HepG2 (cell line): ENCODE measurements around the gene CAPN9. TPM values are rescaled to one million over a fixed set of nuclear protein-coding genes. Genes with fewer than 3 reads are reported as not detected.

Experiments
- CBX2 ChIP-seq, 2 experiments: fragments of 200-600 bp in 1 of 2; sonication (generic); formaldehyde crosslinking in 1 of 2; IDR thresholded peaks; 2 replicates each; pipeline versions ENCODE4 v1.7.0 to v1.8.1; 2018 to 2022; ENCODE audit warnings: low read depth in 2 of 2, low read length in 1 of 2, mild to moderate bottlenecking in 1 of 2, missing genetic modification reagents in 1 of 2
- FOXA1 ChIP-seq, 2 experiments: fragments of 450-650 bp in 1 of 2; sonication (generic) in 1 of 2; formaldehyde crosslinking in 1 of 2; IDR thresholded peaks; 2 replicates each; pipeline versions ENCODE4 v1.4.0 to v1.6.1; 2016 to 2020; ENCODE audit warnings: missing genetic modification reagents in 1 of 2
- GFI1 ChIP-seq: sonication (generic); formaldehyde crosslinking; IDR thresholded peaks from 2 replicates; pipeline ENCODE4 v1.5.0; 2020; ENCODE audit warnings: missing genetic modification reagents, mild to moderate bottlenecking, borderline replicate concordance
- HINFP ChIP-seq: sonication (generic); formaldehyde crosslinking; IDR thresholded peaks from 2 replicates; pipeline ENCODE4 v1.4.0; 2020; ENCODE audit warnings: low read depth, mild to moderate bottlenecking, missing genetic modification reagents
- HOXA7 ChIP-seq: sonication (generic); formaldehyde crosslinking; IDR thresholded peaks from 2 replicates; pipeline ENCODE4 v1.8.1; 2022; ENCODE audit warnings: mild to moderate bottlenecking, missing genetic modification reagents, moderate library complexity
- IRF1 ChIP-seq: sonication (generic); formaldehyde crosslinking; IDR thresholded peaks from 2 replicates; pipeline ENCODE4 v1.4.0; 2020; ENCODE audit warnings: low read depth, mild to moderate bottlenecking, missing genetic modification reagents
- PHF5A ChIP-seq: IDR thresholded peaks from one replicate; pipeline ENCODE4 v1.6.1; 2018; ENCODE audit warnings: low read depth, missing genetic modification reagents; ENCODE audit not compliant: unreplicated experiment
- POLR2AphosphoS2 ChIP-seq: IDR thresholded peaks from 2 replicates; pipeline ENCODE4 v1.6.1; 2011; ENCODE audit warnings: low read depth, low read length, improper control_type of control experiment
- PRDM10 ChIP-seq: sonication (generic); formaldehyde crosslinking; IDR thresholded peaks from 2 replicates; pipeline ENCODE4 v1.4.0; 2020; ENCODE audit warnings: low read depth, missing genetic modification reagents
- REPIN1 ChIP-seq: sonication (generic); formaldehyde crosslinking; IDR thresholded peaks from 2 replicates; pipeline ENCODE4 v1.8.0; 2022; ENCODE audit warnings: missing genetic modification reagents, low read depth, mild to moderate bottlenecking, borderline replicate concordance
- TCF7L2 ChIP-seq: IDR thresholded peaks from 2 replicates; pipeline ENCODE4 v1.6.1; 2011; ENCODE audit warnings: mild to moderate bottlenecking, low read depth, low read length, moderate library complexity
- TOPORS ChIP-seq: sonication (generic); formaldehyde crosslinking; IDR thresholded peaks from 2 replicates; pipeline ENCODE4 v1.8.0; 2023; ENCODE audit warnings: mild to moderate bottlenecking, missing genetic modification reagents
- ZBTB37 ChIP-seq: sonication (generic); formaldehyde crosslinking; IDR thresholded peaks from 2 replicates; pipeline ENCODE4 v1.4.0; 2020; ENCODE audit warnings: mild to moderate bottlenecking, missing genetic modification reagents
- ZNF256 ChIP-seq: sonication (generic); formaldehyde crosslinking; conservative IDR thresholded peaks from 2 replicates; pipeline ENCODE4 v1.4.0; 2020; ENCODE audit warnings: missing genetic modification reagents
- ZNF577 ChIP-seq: sonication (generic); formaldehyde crosslinking; IDR thresholded peaks from 2 replicates; pipeline ENCODE4 v1.4.0; 2020; ENCODE audit warnings: mild to moderate bottlenecking, low read depth, missing genetic modification reagents, borderline replicate concordance
- ZNF614 ChIP-seq: IDR thresholded peaks from 2 replicates; pipeline ENCODE4 v1.6.1; 2018; ENCODE audit warnings: missing biosample characterization, missing genetic modification reagents, inconsistent platforms, borderline replicate concordance
- ZNF660 ChIP-seq: sonication (generic); formaldehyde crosslinking; IDR thresholded peaks from 2 replicates; pipeline ENCODE4 v1.5.1; 2020; ENCODE audit warnings: mild to moderate bottlenecking, low read depth, missing genetic modification reagents, borderline replicate concordance
- ZNF891 ChIP-seq: sonication (generic); formaldehyde crosslinking; IDR thresholded peaks from 2 replicates; pipeline ENCODE4 v1.5.0; 2020; ENCODE audit warnings: mild to moderate bottlenecking, missing genetic modification reagents
- polyA plus RNA-seq, 8 experiments: library from polyadenylated mRNA; depleted of rRNA in 3 of 8; stranded (reverse) in 7 of 8; unstranded in 1 of 8; fragments of >200 nt; fragmentation: Illumina TruSeq in 4 of 8; extraction: Trizol in 4 of 8; gene quantifications; 2 replicates each; pipeline versions ENCODE4 v1.2.1 to v1.2.3, GENCODE V29; 2011 to 2016; ENCODE audit warnings: low read depth in 4 of 8, missing spikeins in 1 of 8, mixed read lengths in 1 of 8; ENCODE audit not compliant: insufficient read depth in 1 of 8
- total RNA-seq, 5 experiments: library from RNA; depleted of rRNA; stranded (reverse); fragments of >200 nt; fragmentation: Illumina TruSeq; extraction: Trizol; gene quantifications; 2 replicates each; pipeline ENCODE4 v1.2.3, GENCODE V29; 2016; ENCODE audit warnings: low read depth in 1 of 5

The CAPN9 gene
- total and polyA plus RNA-seq, 2 of the 13 experiments (the other 11 are each of a cell fraction or from before 2014, with no cell fraction given) = 0.04 to 0.31 TPM

GRCh38 chr1:230709619-230710542, 37.3 kb upstream of the CAPN9 start (continued):
- TF ChIP-seq TOPORS (CRISPR knock-in tag) (no peak), HOXA7 (CRISPR knock-in tag) (no peak), GFI1 (CRISPR knock-in tag) (no peak), ZBTB37 (no peak), POLR2AphosphoS2 (no peak), ZNF577 (CRISPR knock-in tag) (no peak), TCF7L2 (no peak), CBX2 (IDR thresholded peaks at IDR 0.05; ENCODE audit: low read depth, low read length) (no peak), CBX2 (CRISPR knock-in tag; IDR thresholded peaks at IDR 0.05; ENCODE audit: low read depth) (no peak), HINFP (CRISPR knock-in tag) (0 out of 2 replicates have a peak, but pooled peaks have one; percentile 28), PHF5A (CRISPR knock-in tag) (no peak), ZNF891 (CRISPR knock-in tag) (no peak), ZNF660 (no peak), PRDM10 (no peak), REPIN1 (CRISPR knock-in tag) (peak; percentile 48; the same call in 1 of the 2 replicates), ZNF256 (CRISPR knock-in tag) (no peak), ZNF614 (CRISPR knock-in tag) (no peak), FOXA1 (IDR thresholded peaks at IDR 0.05) (no peak), FOXA1 (CRISPR knock-in tag; IDR thresholded peaks at IDR 0.05) (no peak), IRF1 (CRISPR knock-in tag) (no peak)
